OCI-LY1 (cell line): ENCODE measurements around the gene SPAM1.

ENCODE experiments used
- CTCF ChIP-seq: fragments of 200-600 bp; sonication (generic), shearing (Covaris generic); IDR thresholded peaks from 2 replicates; pipeline ENCODE4 v1.5.1; 2017; ENCODE audit warnings: mild to moderate bottlenecking, antibody characterized with exemption, low read length, moderate library complexity, mixed read lengths
- EZH2 ChIP-seq: fragments of 200-600 bp; sonication (generic), shearing (Covaris generic); IDR thresholded peaks from 2 replicates; pipeline ENCODE4 v1.8.0; 2017; ENCODE audit warnings: borderline replicate concordance, mixed run types, mild to moderate bottlenecking, antibody characterized with exemption, low read length, moderate library complexity, mixed read lengths

- no peak for TF ChIP-seq CTCF
- TF ChIP-seq EZH2 = no peak
Measured at GRCh38 chr7:123996327-123996625, 71.2 kb downstream of the SPAM1 start.
